OCI-LY3 (cell line): Measurements from ENCODE around the gene OSBPL9.

Experiments used
- H2AFZ ChIP-seq: fragments of 200-600, 300-600 bp; shearing (Covaris generic); 2 replicates; pipeline ENCODE4 v1.6.0; 2014; ENCODE audit warnings: antibody characterized with exemption, low read depth, low read length
- H3K27ac ChIP-seq: fragments of 200-600, 300-600 bp; sonication (generic); 2 replicates; pipeline ENCODE4 v1.5.1; 2014; ENCODE audit warnings: mild to moderate bottlenecking, low read length, moderate library complexity, mixed read lengths
- H3K27me3 ChIP-seq: fragments of 200-600, 300-600 bp; sonication (generic); 2 replicates; pipeline ENCODE4 v1.6.1; 2014; ENCODE audit warnings: low read depth, low read length, mixed read lengths
- H3K36me3 ChIP-seq: fragments of 200-600, 300-600 bp; sonication (generic); replicated peaks from 2 replicates; pipeline ENCODE3; 2014; ENCODE audit warnings: low read depth, low read length, mixed read lengths
- H3K4me1 ChIP-seq: fragments of 300-600, 200-600 bp; sonication (generic); 2 replicates; pipeline ENCODE4 v1.6.1; 2014; ENCODE audit warnings: low read length, mixed read lengths
- H3K4me2 ChIP-seq: fragments of 200-600, 300-600 bp; sonication (generic); 2 replicates; pipeline ENCODE4 v1.6.1; 2014; ENCODE audit warnings: low read length, mixed read lengths
- H3K4me3 ChIP-seq: fragments of 300-600, 200-600 bp; sonication (generic); 2 replicates; pipeline ENCODE4 v1.5.1; 2014; ENCODE audit warnings: antibody characterized with exemption, mild to moderate bottlenecking, low read length, moderate library complexity
- H3K79me2 ChIP-seq: fragments of 300-600, 200-600 bp; shearing (Covaris generic); 2 replicates; pipeline ENCODE4 v1.6.1; 2014; ENCODE audit warnings: mild to moderate bottlenecking, low read length, mixed read lengths
- H3K9ac ChIP-seq: fragments of 300-600, 200-600 bp; shearing (Covaris generic); 2 replicates; pipeline ENCODE4 v1.6.0; 2014; ENCODE audit warnings: mild to moderate bottlenecking, low read length, moderate library complexity
- H3K9me3 ChIP-seq: fragments of 200-600, 300-600 bp; shearing (Covaris generic); 2 replicates; pipeline ENCODE4 v1.6.1; 2014; ENCODE audit warnings: low read length, mixed read lengths; ENCODE audit not compliant: insufficient read depth
- H4K20me1 ChIP-seq: fragments of 200-600, 300-600 bp; sonication (generic); 2 replicates; pipeline ENCODE4 v1.6.1; 2016; ENCODE audit warnings: low read length, mixed read lengths; ENCODE audit not compliant: insufficient read depth
- CTCF ChIP-seq: fragments of 200-600, 300-600 bp; sonication (generic); IDR thresholded peaks from 2 replicates; pipeline ENCODE4 v1.5.1; 2014; ENCODE audit warnings: antibody characterized with exemption, low read length, low read depth
- EZH2phosphoT487 ChIP-seq: fragments of 200-600 bp; shearing (Covaris generic); IDR thresholded peaks from 2 replicates; pipeline ENCODE4 v1.6.1; 2018; ENCODE audit warnings: antibody characterized with exemption, mixed run types, low read depth

The OSBPL9 gene

DNA sequence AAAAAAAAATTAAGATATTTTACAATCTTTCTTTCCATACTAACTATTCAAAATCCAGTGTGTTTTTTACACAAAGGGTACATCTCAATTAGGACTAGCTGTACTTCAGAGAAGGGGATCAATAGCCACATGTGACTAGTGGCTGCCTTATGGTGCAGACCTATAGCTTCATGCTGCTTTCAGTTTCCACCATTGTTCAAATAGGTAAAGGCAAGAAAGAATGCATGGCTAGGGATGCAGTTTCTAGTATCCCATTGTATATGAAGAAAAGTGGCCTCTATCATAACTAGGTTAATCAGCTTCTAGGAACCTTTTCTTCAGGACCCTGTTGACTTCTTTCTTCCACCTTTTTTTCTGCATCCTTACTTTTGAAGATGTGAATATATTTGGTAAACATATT is 35.7 kb downstream of the OSBPL9 start:
- Histone ChIP-seq H3K4me1 (no peaks in the 10 kb centered on the region), H3K9me3 (no peaks in the 10 kb centered on the region), H3K36me3 (no peaks in the 10 kb centered on the region), H3K9ac (no peak overlapping the region), H3K27ac (no peak overlapping the region), H3K4me3 (no peak overlapping the region), H3K4me2 (no peak overlapping the region), H2AFZ (no peak overlapping the region), H3K27me3 (no peaks in the 10 kb centered on the region), H4K20me1 (no peaks in the 10 kb centered on the region), H3K79me2 (no peaks in the 10 kb centered on the region)
- TF ChIP-seq EZH2phosphoT487 (no peak), CTCF (no peak)

DNA sequence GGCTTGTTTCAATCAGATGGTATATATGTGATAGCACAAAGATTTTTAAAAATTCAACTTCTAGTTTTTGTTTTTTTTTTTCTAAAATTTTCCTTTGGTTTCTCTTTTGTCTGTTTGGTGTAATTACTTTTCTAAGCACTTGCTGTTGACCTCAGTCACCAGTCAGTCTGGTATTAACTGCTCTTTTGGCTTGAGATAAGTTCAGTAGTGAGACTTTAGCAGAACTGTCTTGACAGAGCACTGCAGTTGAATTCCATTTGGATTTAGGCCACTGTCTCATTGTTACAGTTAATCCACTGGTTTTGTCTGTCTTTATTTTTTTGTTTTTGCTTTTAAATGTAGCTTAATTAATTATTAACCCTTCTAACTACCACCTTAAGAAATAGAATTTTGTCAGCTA is 36.2 kb downstream of the OSBPL9 start:
- Histone ChIP-seq H3K4me1 (no peaks in the 10 kb centered on the region), H3K9ac (no peak overlapping the region), H4K20me1 (no peaks in the 10 kb centered on the region), H3K9me3 (no peaks in the 10 kb centered on the region), H2AFZ (no peak overlapping the region), H3K36me3 (no peaks in the 10 kb centered on the region), H3K4me2 (no peak overlapping the region), H3K79me2 (no peaks in the 10 kb centered on the region), H3K27me3 (no peaks in the 10 kb centered on the region), H3K4me3 (no peak overlapping the region), H3K27ac (no peak overlapping the region)
- TF ChIP-seq EZH2phosphoT487 (no peak), CTCF (no peak)

- Histone ChIP-seq H4K20me1 (no peaks in the 10 kb centered on the region), H3K9me3 (no peaks in the 10 kb centered on the region), H3K9ac (no peak overlapping the region), H3K36me3 (no peaks in the 10 kb centered on the region), H3K4me1 (no peaks in the 10 kb centered on the region), H3K27ac (no peak overlapping the region), H2AFZ (no peak overlapping the region), H3K4me3 (no peak overlapping the region), H3K4me2 (no peak overlapping the region), H3K27me3 (no peaks in the 10 kb centered on the region), H3K79me2 (no peaks in the 10 kb centered on the region)
- TF ChIP-seq CTCF = no peak
- no peak for TF ChIP-seq EZH2phosphoT487
These were observed 37.1 kb downstream of the OSBPL9 start for GRCh38 chr1:51654000-51654399.

- Histone ChIP-seq H3K79me2 (no peaks in the 10 kb centered on the region), H3K4me3 (no peak overlapping the region), H3K36me3 (no peaks in the 10 kb centered on the region), H3K9me3 (no peaks in the 10 kb centered on the region), H3K27me3 (no peaks in the 10 kb centered on the region), H3K27ac (no peak overlapping the region), H4K20me1 (no peaks in the 10 kb centered on the region), H2AFZ (no peak overlapping the region), H3K4me1 (no peaks in the 10 kb centered on the region), H3K4me2 (no peak overlapping the region), H3K9ac (no peak overlapping the region)
- no peak for TF ChIP-seq EZH2phosphoT487
- no peak for TF ChIP-seq CTCF
These were observed 39.5 kb downstream of the OSBPL9 start for GRCh38 chr1:51656374-51656773.
